Smooth muscle cell (in vitro differentiated cells): ENCODE measurements around the gene DUS2. TPM values are rescaled to one million over a fixed set of nuclear protein-coding genes. Genes with fewer than 3 reads are reported as not detected.

Source experiments
- DNase-seq: peaks from one replicate; lab custom pipeline; 2025; ENCODE audit not compliant: unreplicated experiment; lab: John Stamatoyannopoulos, UW
- H2AFZ ChIP-seq: fragments of 200-600 bp; sonication (generic); 2 replicates; pipeline ENCODE4 v1.6.0; 2016; ENCODE audit warnings: antibody characterized with exemption, low read depth, mild to moderate bottlenecking
- H3F3A ChIP-seq: fragments of 200-600 bp; sonication (generic); 2 replicates; pipeline ENCODE4 v1.6.0; 2017; ENCODE audit warnings: antibody characterized with exemption, low read depth
- H3K27ac ChIP-seq: fragments of 200-600 bp; sonication (generic); 2 replicates; pipeline ENCODE4 v1.5.1; 2016; ENCODE audit warnings: low read depth, mild to moderate bottlenecking
- H3K27me3 ChIP-seq: fragments of 200-600 bp; sonication (generic); 2 replicates; pipeline ENCODE4 v1.6.1; 2016; ENCODE audit warnings: low read depth, mild to moderate bottlenecking
- H3K36me3 ChIP-seq: fragments of 200-600 bp; sonication (generic); 2 replicates; pipeline ENCODE4 v1.5.1; 2016; ENCODE audit warnings: low read depth
- H3K4me1 ChIP-seq: fragments of 200-600 bp; sonication (generic); 2 replicates; pipeline ENCODE4 v1.5.1; 2016; ENCODE audit warnings: low read depth
- H3K4me2 ChIP-seq: fragments of 200-600 bp; sonication (generic); 2 replicates; pipeline ENCODE4 v1.6.0; 2016; ENCODE audit warnings: mild to moderate bottlenecking
- H3K4me3 ChIP-seq: fragments of 200-600 bp; sonication (generic); 2 replicates; pipeline ENCODE4 v1.5.1; 2016; ENCODE audit warnings: mild to moderate bottlenecking
- H3K79me2 ChIP-seq: fragments of 200-600 bp; sonication (generic); 2 replicates; pipeline ENCODE4 v1.6.0; 2016; ENCODE audit warnings: low read depth, mild to moderate bottlenecking
- H3K9ac ChIP-seq: fragments of 200-600 bp; sonication (generic); 2 replicates; pipeline ENCODE4 v1.6.0; 2016; ENCODE audit warnings: low read depth
- H3K9me3 ChIP-seq: fragments of 200-600 bp; sonication (generic); replicated peaks from 2 replicates; pipeline ENCODE4 v1.5.1; 2016; ENCODE audit warnings: low read depth
- H4K20me1 ChIP-seq: fragments of 200-600 bp; sonication (generic); 2 replicates; pipeline ENCODE4 v1.6.0; 2016; ENCODE audit warnings: low read depth
- CTCF ChIP-seq: fragments of 200-600 bp; sonication (generic); IDR thresholded peaks from 2 replicates; pipeline ENCODE4 v1.5.1; 2017; ENCODE audit warnings: borderline replicate concordance, mild to moderate bottlenecking, antibody characterized with exemption; ENCODE audit not compliant: insufficient read depth, poor library complexity, severe bottlenecking
- whole genome bisulfite sequencing: methylation state at CpG from one replicate; pipeline ENCODE4 v1.1.7; 2016; ENCODE audit warnings: low lambda C conversion rate; 5-methylcytosine and 5-hydroxymethylcytosine counted together
- polyA plus RNA-seq: library from polyadenylated mRNA; unstranded; fragments of >200 nt; fragmentation: Nextera tagmentation; extraction: Ambion mirVana; gene quantifications from 2 replicates; pipeline ENCODE4 v1.2.1, GENCODE V29; 2016
- total RNA-seq: library from RNA; depleted of rRNA; stranded (reverse); fragments of >200 nt; gene quantifications from 2 replicates; pipeline ENCODE4 v1.2.3, GENCODE V29; 2014

DUS2 gene
- total and polyA plus RNA-seq, 2 experiments from 2014 or later: 12.1 to 23.5 TPM

DNA sequence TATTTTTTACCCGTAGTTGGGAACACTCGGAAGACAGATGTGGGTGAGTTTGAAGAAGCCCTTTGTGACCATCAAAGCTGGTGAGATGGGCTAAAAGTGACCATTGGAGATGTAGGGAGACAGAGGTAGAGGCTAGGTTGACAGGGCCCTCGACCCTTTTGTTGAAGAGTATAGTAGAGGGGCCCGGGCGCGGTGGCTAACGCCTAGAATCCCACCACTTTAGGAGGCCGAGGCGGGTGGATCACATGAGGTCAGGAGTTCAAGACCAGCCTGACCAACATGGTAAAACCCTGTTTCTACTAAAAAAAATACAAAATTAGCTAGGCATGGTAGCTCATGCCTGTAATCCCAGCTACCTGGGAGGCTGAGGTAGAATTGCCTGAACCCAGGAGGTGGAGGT is 45.8 kb downstream of the DUS2 start:
- Histone ChIP-seq H3K27me3 (no peaks in the 10 kb centered on the region), H2AFZ (no peak overlapping the region), H3F3A (no peaks in the 10 kb centered on the region), H3K4me1 (no peaks in the 10 kb centered on the region), H3K27ac (no peak overlapping the region), H3K36me3 (no peaks in the 10 kb centered on the region), H4K20me1 (no peaks in the 10 kb centered on the region), H3K9me3 (no peaks in the 10 kb centered on the region), H3K4me3 (no peak overlapping the region), H3K9ac (no peak overlapping the region), H3K79me2 (no peaks in the 10 kb centered on the region), H3K4me2 (no peak overlapping the region)
- no peak for DNase-seq
- 98% methylated on average over 9 of the region's 9 CpGs for WGBS
- TF ChIP-seq CTCF: no peak

GRCh38 chr16:68069511-68070248 is 46.6 kb downstream of the DUS2 start:
- WGBS: 92% methylated on average over 7 of the region's 7 CpGs
- Histone ChIP-seq H3K9ac (no peak overlapping the region), H3K27me3 (no peaks in the 10 kb centered on the region), H3K36me3 (no peaks in the 10 kb centered on the region), H3K79me2 (no peaks in the 10 kb centered on the region), H3K27ac (no peak overlapping the region), H3K4me2 (no peak overlapping the region), H4K20me1 (no peaks in the 10 kb centered on the region), H3K4me3 (no peak overlapping the region), H3F3A (no peaks in the 10 kb centered on the region), H3K9me3 (no peaks in the 10 kb centered on the region), H3K4me1 (no peaks in the 10 kb centered on the region), H2AFZ (no peak overlapping the region)
- no peak for TF ChIP-seq CTCF
- no peak for DNase-seq

DNA sequence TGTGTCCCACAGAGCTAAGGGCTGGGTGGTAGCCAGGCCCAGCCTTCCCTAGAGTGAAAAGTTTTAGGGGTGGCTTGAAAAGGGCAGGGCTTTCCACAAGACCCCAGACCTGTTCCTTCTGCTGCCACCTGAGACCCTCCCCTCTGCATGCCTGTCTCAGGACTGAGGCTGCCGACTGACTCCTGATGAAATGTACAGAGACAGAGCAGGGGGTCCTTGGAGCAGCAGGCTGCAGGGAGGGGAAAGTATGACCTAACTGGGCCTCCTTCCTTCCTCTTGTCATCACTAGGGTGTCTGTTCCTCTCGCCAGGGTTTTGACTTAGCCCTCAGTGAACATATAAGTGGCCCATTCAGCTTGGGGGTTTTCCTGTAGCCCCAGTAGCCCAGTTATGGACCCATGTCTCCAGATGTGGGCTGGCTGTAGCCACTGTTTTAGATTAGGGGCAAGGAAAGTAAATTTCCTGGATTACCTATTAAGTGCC is 47.2 kb downstream of the DUS2 start:
- Histone ChIP-seq H3K27ac (no peak overlapping the region), H3K4me2 (no peak overlapping the region), H3K4me1 (no peaks in the 10 kb centered on the region), H3K9ac (no peak overlapping the region), H3K79me2 (no peaks in the 10 kb centered on the region), H2AFZ (no peak overlapping the region), H3K9me3 (no peaks in the 10 kb centered on the region), H4K20me1 (no peaks in the 10 kb centered on the region), H3F3A (no peaks in the 10 kb centered on the region), H3K27me3 (no peaks in the 10 kb centered on the region), H3K4me3 (no peak overlapping the region), H3K36me3 (no peaks in the 10 kb centered on the region)
- 98% methylated on average over 2 of the region's 2 CpGs for WGBS
- no peak for DNase-seq
- no peak for TF ChIP-seq CTCF
